Measurements from ENCODE around the gene TMEM45A.
"Not testable (repeated sequence)": the region's sequence is repeated elsewhere in the genome, so short reads cannot be mapped to it uniquely, and the experiment has no call there.

The TMEM45A gene

DNA sequence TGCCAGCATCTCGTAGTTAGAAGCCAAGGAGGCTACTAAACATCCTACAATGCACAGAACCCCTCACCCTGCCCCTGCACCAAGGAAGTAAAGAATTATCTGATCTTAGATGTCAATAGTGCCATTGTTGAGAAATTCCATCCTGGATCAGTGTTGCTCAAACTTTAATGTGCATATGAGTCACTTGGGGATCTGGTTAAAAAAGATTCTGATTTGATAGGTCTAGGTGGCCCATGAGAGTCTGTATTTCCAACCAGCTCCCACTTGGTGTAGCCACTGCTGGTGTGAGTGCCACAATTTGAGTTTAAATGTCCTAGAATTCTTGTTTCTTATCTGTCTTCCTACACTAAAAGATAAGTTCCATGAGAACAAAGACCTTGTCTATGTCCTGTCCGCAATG is 43.7 kb downstream of the TMEM45A start:
- DNase-seq = no peak

DNA sequence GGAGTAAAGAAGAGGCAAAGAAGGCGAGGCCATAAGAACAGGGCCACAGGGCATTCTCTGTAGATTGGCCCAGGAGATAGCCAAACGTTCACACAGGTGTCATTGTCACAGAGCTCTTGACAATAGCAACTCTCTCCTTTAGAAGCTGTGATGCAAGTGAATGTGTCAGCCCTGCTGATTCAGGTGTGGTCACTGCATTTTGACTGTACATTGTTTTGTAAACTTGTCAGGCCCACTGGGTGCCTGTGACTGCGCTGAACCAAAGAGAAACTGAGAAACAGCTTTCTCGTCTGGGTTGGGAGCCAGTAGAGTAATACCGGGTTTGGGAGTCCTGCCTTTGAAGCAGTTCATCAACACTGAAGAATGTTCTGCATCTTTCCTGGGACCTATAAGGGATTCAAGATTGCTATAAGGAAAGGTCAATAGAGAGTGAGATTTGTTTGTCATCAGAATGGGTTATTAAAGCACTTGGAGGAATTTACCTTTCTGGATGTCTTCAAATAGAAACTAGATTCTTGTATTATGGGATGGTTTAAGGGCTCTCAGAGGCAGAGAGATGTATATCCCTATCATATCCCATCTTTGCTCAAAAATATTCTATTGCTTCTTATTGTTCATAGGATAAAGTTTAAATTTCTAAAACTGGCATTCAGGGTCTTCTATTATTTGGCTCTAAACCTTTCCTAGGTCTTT is 45.4 kb downstream of the TMEM45A start:
- no peak for DNase-seq

DNA sequence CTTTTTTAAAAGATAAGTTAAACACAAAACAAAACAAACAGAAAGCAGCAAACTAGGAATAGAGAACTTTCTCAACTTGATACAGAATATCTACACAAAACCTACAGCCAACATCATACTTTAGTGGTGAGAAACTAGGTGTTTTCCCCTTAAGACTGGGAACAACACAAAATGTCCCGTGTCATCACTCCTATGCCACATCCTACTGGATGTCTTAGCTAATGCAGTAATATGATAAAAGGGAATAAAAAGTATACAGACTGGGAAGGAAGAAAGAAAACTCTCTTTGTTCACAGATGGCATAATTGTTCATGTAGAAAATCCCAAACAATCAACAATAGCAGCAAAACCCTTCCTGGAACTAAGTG is 45.9 kb downstream of the TMEM45A start:
- no peak for DNase-seq

DNA sequence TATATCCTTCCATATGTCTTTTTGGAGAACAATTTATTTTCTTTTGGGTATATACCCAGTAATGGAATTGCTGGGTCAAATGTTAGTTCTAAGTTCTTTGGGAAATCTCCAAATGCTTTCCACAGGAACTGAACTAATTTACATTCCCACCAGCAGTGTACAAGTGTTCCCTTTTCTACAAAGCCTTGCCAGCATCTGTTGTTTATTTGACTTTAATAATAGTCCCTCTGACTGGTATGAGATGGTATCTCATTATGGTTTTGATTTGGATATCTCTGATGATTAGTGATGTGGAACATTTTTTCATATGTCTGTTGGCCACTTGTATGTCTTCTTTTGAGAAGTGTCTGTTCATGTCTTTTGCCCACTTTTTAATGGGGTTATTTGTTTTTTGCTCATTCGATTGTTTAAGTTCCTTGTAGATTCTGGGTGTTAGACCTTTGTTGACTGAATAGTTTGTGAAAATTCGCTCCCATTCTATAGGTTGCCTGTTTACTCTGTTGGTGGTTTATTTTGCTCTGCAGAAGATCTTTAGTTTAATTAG is 48.4 kb downstream of the TMEM45A start:
- DNase-seq = no peak

DNA sequence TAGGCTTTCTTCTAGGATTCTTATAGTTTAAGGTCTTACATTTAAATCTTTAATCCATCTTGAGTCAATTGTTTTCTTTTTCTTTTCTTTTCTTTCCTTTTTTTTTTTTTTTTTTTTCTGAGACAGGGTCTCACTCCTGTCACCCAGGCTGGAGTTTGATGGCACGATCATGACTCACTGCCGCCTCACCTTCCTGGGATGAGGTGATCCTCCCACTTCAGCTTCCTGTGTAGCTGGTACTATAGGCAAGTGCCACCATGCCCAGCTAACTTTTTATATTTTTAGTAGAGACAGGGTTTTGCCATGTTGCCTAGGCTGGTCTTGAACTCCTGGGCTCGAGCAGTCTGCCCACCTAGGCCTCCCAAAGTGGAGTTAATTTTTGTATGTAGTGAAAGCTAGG is 49.0 kb downstream of the TMEM45A start:
- not testable (repeated sequence) for DNase-seq

DNA sequence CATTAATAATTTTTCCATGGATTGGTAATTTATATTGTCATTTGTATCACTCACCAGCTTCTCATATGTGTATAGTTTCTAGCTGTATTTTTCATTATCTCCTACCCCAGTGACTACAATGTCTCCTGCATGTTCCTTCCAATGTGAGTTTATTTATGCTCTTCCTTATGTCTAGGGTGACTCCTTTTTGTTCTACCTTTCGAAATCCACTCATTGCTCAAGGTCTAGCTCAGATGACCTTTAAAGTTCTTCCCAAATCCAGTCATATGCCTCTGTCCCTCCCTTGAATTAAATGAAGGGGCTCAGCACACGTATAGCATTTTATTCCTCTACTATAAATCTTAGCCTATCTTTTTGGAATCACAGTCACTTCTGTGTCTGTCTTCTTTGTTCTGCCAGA is 53.0 kb downstream of the TMEM45A start:
- DNase-seq = no peak

DNA sequence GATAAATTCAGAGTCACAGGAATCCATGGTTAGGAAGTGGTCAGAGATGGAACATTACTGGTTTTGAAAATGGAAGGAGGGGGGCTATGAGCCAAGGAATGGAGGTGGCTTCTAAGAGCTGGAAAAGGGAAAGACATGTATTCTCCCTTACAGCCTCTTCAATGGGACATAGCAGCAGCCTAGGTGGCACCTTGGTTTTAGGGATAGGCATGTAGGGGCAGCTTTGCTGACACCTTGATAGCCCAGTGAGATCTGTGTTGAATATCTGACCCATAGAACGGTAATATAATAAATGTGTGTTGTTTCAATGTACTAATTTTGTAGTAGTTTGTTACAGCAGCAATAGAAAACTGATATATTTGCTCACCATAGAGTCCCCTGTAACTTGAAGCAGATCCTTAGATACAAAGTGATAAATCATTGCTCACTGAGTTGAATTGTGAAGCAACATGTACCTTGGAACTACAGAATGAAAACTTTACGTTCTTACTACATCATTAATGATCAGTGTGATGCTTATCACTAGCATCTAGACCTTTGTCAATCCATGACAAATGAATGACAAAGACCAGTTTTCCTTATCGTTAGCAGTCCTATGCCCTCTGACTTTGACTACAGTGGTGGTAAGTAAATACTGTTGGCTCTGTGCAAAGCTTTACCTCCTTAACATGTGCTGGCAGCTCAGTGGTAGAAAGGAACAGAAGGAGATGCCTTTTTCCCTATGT is 53.8 kb downstream of the TMEM45A start:
- no peak for DNase-seq

DNA sequence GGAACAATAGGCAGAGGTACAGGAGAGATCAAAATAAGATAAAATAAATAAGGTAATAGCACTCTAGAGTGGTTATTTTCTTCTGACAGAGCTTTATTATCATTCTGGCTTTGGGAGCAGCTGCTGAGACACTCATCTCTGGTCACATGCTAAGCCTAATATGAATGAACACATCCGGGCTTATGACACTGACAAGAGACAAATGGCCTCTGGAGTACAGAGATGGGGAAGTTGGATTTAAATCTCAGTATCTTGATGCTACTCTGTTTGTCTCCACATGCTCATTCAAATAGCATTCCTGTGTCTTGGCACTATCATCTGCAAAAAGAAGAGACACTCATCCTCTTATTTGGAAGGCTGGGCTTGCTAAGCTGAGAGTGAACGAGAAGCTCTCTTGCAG is 55.6 kb downstream of the TMEM45A start:
- no peak for DNase-seq

DNA sequence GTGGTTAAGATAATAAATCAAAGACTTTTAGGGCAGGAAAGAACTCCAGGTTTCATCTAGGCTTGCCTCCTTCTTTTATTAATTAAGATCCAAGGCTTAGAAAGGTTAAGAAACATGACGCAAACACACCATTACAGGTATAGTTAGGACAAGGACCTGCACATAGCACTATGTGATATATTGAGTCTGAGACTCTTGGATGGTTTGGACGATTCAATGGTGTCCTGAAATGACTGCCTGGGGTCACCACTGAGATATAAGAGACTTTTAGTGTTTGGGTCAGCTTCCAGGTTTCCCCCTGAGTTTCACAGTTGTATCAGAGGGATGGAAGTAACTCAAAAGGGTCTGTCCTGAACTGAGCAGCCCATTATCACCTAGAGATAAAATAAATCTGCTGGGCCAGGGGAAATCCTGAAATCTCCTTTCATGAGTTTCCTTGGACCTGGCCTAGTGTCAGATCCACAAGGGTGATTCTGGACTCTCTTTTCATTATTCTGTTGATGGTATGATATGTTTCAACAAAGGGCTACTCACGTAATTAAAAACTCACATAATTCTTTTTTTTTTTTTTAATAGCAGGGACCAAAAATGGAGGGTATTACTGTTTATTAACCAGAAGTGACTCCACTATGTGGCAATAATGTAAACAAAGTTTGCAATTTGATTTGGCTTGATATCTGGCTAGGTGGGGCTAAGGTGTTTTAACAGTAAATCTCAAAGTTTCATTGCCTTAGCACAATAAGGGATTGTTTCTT is 61.4 kb downstream of the TMEM45A start:
- DNase-seq = no peak

DNA sequence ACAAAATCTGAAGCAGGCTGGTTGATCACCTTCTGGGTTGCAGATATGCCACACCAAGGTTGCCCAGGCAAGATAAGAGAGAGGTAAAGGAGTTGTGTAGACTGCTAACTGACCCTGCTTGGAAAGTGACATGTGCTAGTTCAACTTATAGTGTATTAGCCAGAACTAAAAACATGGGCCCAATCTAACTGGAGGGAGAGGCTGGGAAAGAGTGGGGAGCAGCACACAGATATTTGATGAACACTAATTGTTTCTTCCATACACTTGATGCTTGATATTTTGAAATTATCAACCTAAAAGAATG is 61.9 kb downstream of the TMEM45A start:
- DNase-seq = no peak

DNA sequence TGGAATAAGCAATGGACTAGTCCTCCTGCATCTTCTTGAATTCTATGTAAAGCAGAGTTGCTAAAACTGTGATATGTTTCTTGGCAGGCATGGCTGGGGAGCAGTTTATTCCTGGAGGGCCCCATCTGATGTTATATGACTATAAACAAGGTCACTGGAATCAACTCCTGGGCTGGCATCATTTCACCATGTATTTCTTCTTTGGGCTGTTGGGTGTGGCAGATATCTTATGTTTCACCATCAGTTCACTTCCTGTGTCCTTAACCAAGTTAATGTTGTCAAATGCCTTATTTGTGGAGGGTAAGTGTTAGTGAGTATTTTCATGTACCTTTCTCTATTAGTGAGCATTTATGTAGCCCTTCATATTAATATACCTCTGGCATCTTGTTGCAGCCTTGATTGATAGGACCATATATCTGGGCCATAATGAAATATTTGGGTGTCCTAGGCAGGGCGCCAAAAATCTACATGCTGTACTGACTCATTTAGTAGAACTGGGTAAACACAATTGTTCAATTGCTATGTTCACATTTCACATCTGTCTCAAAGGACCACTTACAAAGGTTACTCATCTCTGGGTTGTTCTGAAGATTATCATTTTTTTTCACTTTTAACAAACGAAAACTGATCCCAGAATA is 64.4 kb downstream of the TMEM45A start:
- no peak for DNase-seq

DNA sequence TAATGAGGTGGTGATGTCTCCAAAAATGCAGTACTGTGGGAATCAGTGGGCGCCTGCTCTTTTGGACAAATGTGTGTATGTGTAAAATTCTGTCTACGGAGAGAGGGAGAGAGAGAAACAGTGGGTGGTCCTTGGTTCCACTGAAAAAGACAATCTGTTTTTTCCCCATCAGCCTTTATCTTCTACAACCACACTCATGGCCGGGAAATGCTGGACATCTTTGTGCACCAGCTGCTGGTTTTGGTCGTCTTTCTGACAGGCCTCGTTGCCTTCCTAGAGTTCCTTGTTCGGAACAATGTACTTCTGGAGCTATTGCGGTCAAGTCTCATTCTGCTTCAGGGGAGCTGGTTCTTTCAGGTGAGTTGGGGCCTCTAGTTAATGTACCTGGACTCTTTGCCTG is 65.8 kb downstream of the TMEM45A start:
- no peak for DNase-seq

DNA sequence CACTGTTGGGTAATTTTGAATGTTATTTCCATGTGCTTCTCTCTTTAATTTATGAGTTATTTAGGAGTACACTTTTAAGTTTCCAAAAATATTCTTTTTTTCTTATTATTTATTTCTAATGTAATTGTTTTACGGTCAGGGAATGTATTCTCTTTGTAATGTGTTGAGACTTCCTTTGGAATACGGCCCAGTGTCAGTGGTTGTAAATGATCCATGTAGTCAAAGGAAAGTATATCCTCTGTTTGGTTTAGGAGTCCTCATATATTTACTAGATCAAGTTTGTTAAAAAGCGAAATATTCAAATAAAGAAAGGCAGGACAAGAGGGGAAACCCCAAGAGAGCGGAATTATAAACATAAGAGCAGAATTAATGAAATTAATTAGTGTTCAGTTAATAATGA is 68.0 kb downstream of the TMEM45A start:
- no peak for DNase-seq

DNA sequence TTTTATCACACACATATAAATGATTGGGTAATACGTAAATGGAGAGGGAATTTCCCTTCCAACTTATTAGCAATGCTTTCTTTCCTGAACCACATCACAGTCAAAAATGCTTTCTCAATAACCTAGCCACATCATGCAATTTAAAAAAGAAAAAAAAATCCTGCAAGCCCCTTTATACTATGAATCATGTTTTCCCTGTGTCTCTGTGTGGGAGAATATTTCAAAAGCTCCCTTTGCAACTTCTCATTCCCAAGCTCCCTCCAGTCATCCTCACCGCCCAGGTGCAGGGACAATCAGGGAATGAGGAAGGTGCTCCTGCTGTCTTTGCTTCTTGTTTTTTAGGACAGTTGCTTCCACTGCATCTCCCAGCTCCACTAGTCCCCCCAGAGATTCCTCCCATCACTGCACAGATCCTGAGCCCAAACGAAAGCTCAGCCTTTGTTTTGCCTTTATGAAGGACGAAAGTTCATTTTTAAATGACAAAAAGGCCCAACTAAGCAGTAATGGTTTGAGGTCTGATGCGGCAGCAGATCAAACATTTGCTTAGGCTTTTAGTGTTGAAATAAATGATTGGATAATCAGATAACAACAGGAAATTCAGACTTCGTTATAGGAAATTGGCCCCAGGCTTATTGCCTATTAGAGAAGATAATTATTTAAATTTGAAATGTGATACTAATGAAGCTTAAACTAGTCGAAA is 69.2 kb downstream of the TMEM45A start:
- peak; percentile 38 for DNase-seq

DNA sequence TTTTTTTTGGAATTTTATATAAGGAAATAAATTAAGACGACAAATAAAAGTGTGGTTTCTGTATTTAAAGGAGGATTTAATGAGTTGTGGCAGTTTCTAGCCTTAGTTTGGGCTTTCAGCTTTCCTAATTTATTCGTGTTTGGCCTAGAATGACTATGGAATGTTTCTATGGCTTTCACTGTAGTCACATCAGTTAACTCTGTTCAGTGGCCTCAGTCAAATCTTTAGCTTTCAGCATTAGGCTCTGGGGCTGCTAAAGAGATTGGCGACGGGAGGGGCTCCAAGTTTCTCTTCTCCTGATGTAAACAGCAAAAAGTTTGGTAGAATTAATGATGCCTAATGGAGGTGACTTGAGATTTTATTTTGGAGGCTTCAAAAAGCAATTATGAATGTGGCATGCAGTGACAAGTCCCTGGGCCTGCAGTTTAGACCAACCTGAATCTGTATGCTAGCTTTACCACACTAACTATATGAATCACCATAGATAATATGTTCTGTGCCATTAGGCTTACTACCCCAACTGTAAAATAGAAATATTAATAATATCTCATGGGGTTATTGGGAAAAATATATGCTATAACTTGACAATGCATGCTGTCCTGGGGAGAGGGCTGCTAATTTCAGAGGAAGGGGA is 69.9 kb downstream of the TMEM45A start:
- DNase-seq = peak; percentile 28

DNA sequence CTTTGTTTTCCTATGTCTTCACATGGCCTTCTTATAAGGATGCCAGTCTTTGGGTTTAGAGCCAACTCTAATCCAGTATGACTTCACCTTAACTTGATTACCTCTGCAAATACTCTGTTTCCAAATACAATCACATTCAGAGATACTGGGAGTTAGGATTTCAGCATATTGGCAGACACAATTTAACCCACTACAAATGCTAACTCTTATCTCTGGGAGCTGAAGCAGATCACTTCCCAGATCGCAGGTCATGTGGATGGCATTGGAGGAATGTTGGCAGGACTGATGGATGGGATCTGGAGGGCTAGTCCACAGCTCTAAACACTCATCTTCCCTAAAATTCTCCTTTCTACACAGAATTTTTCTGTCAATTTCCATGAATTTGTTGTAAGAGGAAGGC is 70.8 kb downstream of the TMEM45A start:
- no peak for DNase-seq

DNA sequence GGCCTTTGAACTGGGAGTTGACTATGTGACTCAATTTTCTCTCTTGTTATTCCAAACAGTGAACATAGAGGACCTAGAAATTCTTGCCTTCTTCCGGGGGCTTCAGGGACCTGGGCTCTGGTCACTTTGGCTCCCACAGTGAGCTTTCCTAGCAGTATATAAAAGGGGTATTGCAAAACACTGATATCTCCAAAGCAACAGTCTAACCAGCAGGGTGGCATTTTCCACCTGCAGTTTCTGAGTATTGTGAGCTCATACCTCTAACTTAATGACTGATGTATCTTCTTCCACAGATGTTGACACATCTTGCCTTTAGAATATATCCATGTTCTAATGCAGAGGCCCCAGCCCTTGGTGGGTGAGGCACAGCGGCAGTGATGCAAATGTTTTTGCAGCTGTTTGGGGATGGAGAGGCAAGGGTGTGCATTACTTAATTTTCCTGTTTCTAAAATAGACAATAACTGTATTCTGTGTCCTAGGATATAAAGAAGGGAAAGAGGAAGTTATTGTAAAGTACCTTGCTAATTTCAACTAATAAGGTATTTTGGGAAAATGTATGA is 71.3 kb downstream of the TMEM45A start:
- no peak for DNase-seq

DNA sequence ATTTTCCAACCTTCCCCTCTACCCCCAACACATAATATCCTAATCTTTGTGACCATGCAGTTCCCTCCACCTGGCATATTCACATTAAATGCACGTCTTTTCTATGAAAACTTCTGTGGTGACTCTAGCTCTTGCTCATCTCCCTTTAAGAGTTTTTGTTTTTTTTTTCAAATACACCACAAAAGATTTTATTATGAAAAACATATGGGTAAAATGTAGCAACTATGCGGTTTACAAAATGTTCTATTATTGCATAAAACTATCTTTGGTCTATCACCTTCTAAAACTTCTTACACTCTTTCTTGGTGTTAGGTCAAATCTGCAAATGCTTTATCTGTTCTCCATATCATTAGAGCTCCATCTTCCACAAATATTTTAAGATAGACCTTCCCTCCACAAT is 78.4 kb downstream of the TMEM45A start:
- DNase-seq = no peak

DNA sequence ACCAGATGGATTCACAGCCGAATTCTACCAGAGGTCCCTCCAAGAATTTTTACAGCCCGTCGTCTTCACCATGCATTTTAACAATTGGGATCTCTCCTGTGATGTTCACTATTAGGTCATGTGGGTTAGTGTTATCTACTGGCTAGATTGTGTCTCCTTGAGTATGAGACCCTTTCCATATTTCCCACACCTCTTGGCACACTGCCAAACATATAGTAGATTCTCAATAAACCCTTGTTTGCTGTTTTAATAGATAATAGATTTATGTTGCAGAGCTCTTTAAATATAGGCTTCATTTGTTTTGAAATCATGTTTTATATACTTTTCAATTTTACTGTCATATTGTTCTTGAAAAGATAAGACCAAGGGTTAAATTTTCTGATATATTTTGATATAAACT is 82.1 kb downstream of the TMEM45A start:
- DNase-seq = no peak

DNA sequence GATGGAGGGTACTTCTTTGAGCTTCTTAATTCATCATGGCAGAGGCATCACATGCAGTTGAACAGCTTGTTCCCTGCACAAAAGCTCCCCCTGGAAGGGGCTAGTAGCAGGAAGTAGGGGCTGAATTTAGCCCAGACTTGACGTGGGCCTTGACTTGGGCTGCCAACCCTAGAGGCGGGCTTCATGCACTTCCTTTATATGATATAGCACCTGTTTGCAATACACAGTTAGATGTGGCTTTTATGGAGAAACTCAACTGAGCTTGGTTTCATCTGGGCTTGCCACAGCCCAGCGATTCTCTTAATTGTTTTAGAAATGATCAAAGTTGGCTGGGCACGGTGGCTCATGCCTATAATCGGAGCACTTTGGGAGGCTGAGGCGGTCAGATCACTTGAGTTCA is 83.3 kb downstream of the TMEM45A start:
- DNase-seq = no peak

DNA sequence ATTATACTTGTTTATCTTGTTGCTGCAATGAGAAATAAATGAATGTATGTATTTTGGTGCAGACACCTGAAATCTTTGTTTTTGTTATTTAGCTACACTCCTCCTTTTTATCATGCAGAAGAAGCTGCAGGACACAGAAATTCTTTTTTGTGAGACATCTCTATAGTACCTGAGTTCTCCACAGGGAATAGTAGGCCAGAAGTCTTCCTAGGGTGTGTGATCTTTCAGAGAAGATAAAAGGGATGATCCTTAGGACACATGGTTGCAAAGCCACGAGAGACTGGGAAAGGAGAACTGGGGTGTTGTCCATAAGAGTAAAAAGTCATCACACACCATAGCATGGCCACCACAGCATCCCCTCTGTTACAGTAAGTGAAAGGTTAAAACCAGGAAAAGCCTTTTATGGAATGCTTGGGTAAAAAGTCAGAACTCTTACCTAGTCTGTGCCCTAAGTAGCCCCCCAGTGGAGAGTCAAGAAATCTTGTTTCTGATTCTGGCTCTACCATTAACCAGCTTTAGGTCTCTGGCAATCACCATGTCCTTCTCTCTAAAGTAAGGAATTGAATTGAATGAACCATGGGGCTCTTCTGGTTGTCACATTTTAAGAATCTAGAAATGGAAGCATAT is 85.1 kb downstream of the TMEM45A start:
- no peak for DNase-seq

DNA sequence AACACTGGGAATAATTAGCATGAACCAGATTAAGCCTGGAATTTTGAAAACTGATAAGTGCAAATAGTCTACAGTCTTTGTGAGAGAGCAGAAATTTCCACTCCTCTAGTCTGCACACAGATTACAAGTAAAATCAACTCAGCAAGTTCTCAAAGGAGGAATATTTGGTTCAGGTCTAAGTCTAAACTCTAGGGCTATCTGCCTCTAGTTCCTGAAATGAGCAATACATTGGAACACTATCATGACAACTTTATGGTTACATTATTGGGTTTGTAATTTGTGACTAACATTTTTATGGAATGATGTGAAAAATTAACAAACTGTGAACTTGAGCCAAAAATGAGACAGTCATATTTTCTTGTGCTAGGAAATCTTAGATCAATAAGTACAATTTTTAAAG is 86.2 kb downstream of the TMEM45A start:
- DNase-seq = no peak

Measured in eye (tissue), 1 donor.